Measurements from ENCODE around the gene TSEN34.
"Not testable (repeated sequence)": the region's sequence is repeated elsewhere in the genome, so short reads cannot be mapped to it uniquely, and the experiment has no call there.

Gene TSEN34

GRCh38 chr19:54229146-54229545 is 38.0 kb downstream of the TSEN34 start:
- no peak overlapping the region for H3K4me3 ChIP-seq (ENCODE audit: severe bottlenecking)
- no peaks in the 10 kb centered on the region for H3K27me3 ChIP-seq (ENCODE audit: insufficient read depth, poor library complexity, severe bottlenecking)
- no peak for TF ChIP-seq CTCF (IDR thresholded peaks at IDR 0.05; ENCODE audit: poor library complexity, severe bottlenecking)
- DNase-seq (ENCODE audit: low spot score) (no peak), ATAC-seq (ENCODE audit: low read depth) (no peak)
- H3K36me3 ChIP-seq (ENCODE audit: low read depth): no peaks in the 10 kb centered on the region
- no peak overlapping the region for H3K27ac ChIP-seq (ENCODE audit: poor library complexity, severe bottlenecking)
- H3K9me3 ChIP-seq (ENCODE audit: severe bottlenecking): no peaks in the 10 kb centered on the region
- no peaks in the 10 kb centered on the region for H3K4me1 ChIP-seq (ENCODE audit: insufficient read depth, poor library complexity, severe bottlenecking)

- DNase-seq (ENCODE audit: low spot score) (no peak), ATAC-seq (ENCODE audit: low read depth) (no peak)
- no peak for TF ChIP-seq CTCF (IDR thresholded peaks at IDR 0.05; ENCODE audit: poor library complexity, severe bottlenecking)
- Histone ChIP-seq H3K27me3 (ENCODE audit: insufficient read depth, poor library complexity, severe bottlenecking) (no peaks in the 10 kb centered on the region), H3K4me3 (ENCODE audit: severe bottlenecking) (no peak overlapping the region), H3K27ac (ENCODE audit: poor library complexity, severe bottlenecking) (no peak overlapping the region), H3K36me3 (ENCODE audit: low read depth) (no peaks in the 10 kb centered on the region), H3K4me1 (ENCODE audit: insufficient read depth, poor library complexity, severe bottlenecking) (no peaks in the 10 kb centered on the region), H3K9me3 (ENCODE audit: severe bottlenecking) (no peaks in the 10 kb centered on the region)
Observed at GRCh38 chr19:54230031-54230430, 38.9 kb downstream of the TSEN34 start.

- TF ChIP-seq CTCF (IDR thresholded peaks at IDR 0.05; ENCODE audit: poor library complexity, severe bottlenecking): peak; percentile 87
- Histone ChIP-seq H3K4me3 (ENCODE audit: severe bottlenecking) (no peak overlapping the region), H3K27ac (ENCODE audit: poor library complexity, severe bottlenecking) (no peak overlapping the region), H3K36me3 (ENCODE audit: low read depth) (no peaks in the 10 kb centered on the region), H3K4me1 (ENCODE audit: insufficient read depth, poor library complexity, severe bottlenecking) (no peaks in the 10 kb centered on the region), H3K27me3 (ENCODE audit: insufficient read depth, poor library complexity, severe bottlenecking) (no peaks in the 10 kb centered on the region), H3K9me3 (ENCODE audit: severe bottlenecking) (no peaks in the 10 kb centered on the region)
- peak; percentile 83 for ATAC-seq (ENCODE audit: low read depth)
- no peak for DNase-seq (ENCODE audit: low spot score)
Observed at GRCh38 chr19:54231077-54231931, 40.2 kb downstream of the TSEN34 start.

- no peak for DNase-seq (ENCODE audit: low spot score)
- H3K27ac ChIP-seq (ENCODE audit: poor library complexity, severe bottlenecking): no peak overlapping the region
- TF ChIP-seq CTCF (IDR thresholded peaks at IDR 0.05; ENCODE audit: poor library complexity, severe bottlenecking): no peak
Observed at GRCh38 chr19:54233941-54234340, 42.8 kb downstream of the TSEN34 start.

GRCh38 chr19:54239491-54240371 is 48.6 kb downstream of the TSEN34 start:
- H3K27me3 ChIP-seq (ENCODE audit: insufficient read depth, poor library complexity, severe bottlenecking); H3K4me3 ChIP-seq (ENCODE audit: severe bottlenecking); DNase-seq (ENCODE audit: low spot score); H3K36me3 ChIP-seq (ENCODE audit: low read depth); H3K27ac ChIP-seq (ENCODE audit: poor library complexity, severe bottlenecking); H3K9me3 ChIP-seq (ENCODE audit: severe bottlenecking); H3K4me1 ChIP-seq (ENCODE audit: insufficient read depth, poor library complexity, severe bottlenecking): not testable (repeated sequence)
- peak; percentile 40; the same call in 2 of the 3 replicates for ATAC-seq (ENCODE audit: low read depth)

More at GRCh38 chr19:54233941-54234340, 42.8 kb downstream of the TSEN34 start:
- Histone ChIP-seq H3K27me3 (ENCODE audit: insufficient read depth, poor library complexity, severe bottlenecking) (no peaks in the 10 kb centered on the region), H3K4me1 (ENCODE audit: insufficient read depth, poor library complexity, severe bottlenecking) (no peaks in the 10 kb centered on the region), H3K4me3 (ENCODE audit: severe bottlenecking) (no peak overlapping the region), H3K36me3 (ENCODE audit: low read depth) (no peaks in the 10 kb centered on the region), H3K9me3 (ENCODE audit: severe bottlenecking) (no peaks in the 10 kb centered on the region)
- ATAC-seq (ENCODE audit: low read depth): no peak

GRCh38 chr19:54240372-54241336 is 49.5 kb downstream of the TSEN34 start:
- H3K4me1 ChIP-seq (ENCODE audit: insufficient read depth, poor library complexity, severe bottlenecking); DNase-seq (ENCODE audit: low spot score); H3K27ac ChIP-seq (ENCODE audit: poor library complexity, severe bottlenecking); H3K27me3 ChIP-seq (ENCODE audit: insufficient read depth, poor library complexity, severe bottlenecking); ATAC-seq (ENCODE audit: low read depth); H3K9me3 ChIP-seq (ENCODE audit: severe bottlenecking); H3K4me3 ChIP-seq (ENCODE audit: severe bottlenecking); H3K36me3 ChIP-seq (ENCODE audit: low read depth): not testable (repeated sequence)

GRCh38 chr19:54242234-54242633 is 51.1 kb downstream of the TSEN34 start:
- H3K27ac ChIP-seq (ENCODE audit: poor library complexity, severe bottlenecking); ATAC-seq (ENCODE audit: low read depth); H3K4me1 ChIP-seq (ENCODE audit: insufficient read depth, poor library complexity, severe bottlenecking); H3K9me3 ChIP-seq (ENCODE audit: severe bottlenecking); H3K36me3 ChIP-seq (ENCODE audit: low read depth); H3K4me3 ChIP-seq (ENCODE audit: severe bottlenecking); H3K27me3 ChIP-seq (ENCODE audit: insufficient read depth, poor library complexity, severe bottlenecking); DNase-seq (ENCODE audit: low spot score): not testable (repeated sequence)

Measured in RWPE2 (cell line).